LNCAP (cell line): ENCODE results near the gene TPRG1L.

Experiments used
- TF ChIP-seq, protein P1 (sequence below): fragments of 450-650 bp; IDR thresholded peaks from 2 replicates; pipeline ENCODE4 v1.5.1; 2017; ENCODE audit warnings: mild to moderate bottlenecking

Gene TPRG1L

DNA sequence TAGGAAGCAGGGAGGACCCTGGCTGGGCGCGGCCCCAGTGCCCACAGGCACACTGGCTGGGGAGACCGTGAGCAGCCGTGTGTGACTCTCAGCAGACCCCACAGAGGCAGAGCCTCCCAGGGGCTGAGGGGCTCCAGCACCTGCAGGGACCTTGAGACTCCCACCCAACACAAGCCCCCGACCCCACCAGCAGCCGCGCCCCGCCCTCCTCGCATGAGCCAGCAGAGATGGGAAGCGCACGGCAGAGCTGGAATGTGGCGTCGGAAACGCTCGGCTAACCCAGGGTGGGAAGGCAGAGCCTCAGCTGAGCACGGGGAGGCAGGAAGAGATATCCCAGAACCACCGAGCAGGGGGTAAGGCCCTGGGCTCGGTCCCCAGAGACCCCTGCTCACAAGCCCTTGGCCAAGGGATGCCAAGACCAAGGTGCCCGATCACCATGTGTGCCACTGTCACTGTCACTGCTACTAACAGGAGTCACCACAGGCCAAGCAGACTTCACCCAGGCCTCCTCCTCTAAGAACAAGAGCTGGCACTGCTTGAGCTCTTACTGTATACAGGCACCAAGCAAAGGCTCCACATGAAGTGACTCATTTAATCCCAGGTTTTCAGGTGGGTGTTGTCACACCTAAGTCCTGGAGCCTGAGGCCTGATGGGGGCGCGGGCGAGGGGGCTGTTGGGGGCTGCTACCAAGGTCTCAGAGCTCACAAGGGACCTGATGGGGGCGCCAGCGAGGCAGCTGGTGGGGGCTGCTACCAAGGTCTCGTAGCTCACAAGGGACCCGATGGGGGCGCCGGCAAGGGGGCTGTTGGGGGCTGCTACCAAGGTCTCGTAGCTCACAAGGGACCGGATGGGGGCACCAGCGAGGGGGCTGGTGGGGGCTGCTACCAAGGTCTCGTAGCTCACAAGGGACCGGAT, 33.6 kb upstream of the TPRG1L start:
- TF ChIP-seq, protein P1, sequence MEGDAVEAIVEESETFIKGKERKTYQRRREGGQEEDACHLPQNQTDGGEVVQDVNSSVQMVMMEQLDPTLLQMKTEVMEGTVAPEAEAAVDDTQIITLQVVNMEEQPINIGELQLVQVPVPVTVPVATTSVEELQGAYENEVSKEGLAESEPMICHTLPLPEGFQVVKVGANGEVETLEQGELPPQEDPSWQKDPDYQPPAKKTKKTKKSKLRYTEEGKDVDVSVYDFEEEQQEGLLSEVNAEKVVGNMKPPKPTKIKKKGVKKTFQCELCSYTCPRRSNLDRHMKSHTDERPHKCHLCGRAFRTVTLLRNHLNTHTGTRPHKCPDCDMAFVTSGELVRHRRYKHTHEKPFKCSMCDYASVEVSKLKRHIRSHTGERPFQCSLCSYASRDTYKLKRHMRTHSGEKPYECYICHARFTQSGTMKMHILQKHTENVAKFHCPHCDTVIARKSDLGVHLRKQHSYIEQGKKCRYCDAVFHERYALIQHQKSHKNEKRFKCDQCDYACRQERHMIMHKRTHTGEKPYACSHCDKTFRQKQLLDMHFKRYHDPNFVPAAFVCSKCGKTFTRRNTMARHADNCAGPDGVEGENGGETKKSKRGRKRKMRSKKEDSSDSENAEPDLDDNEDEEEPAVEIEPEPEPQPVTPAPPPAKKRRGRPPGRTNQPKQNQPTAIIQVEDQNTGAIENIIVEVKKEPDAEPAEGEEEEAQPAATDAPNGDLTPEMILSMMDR, result no peak

DNA sequence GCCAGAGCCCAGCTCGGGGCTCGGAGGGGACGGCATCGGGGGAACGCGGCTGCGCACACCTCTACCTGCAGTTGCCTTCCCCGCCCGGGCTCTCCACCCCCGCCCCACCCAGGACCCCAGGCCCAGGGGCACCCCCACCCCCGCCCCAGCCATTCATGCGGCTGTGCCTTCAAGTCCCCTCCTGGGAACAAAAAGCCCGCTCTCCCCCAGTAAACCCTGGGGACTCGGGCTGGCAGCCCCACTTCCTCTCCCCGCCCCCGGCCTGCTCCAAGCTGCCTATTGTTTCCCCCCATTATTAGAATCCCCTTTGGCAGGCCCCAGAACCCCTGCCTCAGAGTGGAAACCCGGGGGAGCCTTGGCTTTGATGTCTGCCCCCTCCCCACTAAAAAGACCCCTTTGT, 31.5 kb upstream of the TPRG1L start:
- TF ChIP-seq, protein P1, result no peak

DNA sequence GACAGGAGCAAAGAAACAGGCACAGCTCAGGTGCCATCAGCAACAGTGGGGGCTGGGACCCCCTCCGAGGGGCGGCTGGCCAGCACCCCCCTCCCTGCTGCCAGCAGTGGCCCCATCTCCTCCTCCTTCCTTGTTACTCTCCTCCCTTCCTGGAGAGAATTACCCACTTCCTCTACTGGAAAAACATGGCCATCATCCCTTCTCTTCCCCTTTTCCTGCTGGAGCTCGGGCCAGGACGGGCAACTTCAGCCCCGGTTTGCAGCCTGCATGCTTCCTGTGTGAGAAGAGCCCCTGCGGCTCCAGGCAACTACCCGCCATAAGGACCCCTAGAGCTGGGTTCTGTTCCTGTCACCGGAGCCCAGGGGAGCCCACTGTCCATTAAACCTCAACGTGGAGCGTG, 31.1 kb upstream of the TPRG1L start:
- TF ChIP-seq, protein P1, result no peak

DNA sequence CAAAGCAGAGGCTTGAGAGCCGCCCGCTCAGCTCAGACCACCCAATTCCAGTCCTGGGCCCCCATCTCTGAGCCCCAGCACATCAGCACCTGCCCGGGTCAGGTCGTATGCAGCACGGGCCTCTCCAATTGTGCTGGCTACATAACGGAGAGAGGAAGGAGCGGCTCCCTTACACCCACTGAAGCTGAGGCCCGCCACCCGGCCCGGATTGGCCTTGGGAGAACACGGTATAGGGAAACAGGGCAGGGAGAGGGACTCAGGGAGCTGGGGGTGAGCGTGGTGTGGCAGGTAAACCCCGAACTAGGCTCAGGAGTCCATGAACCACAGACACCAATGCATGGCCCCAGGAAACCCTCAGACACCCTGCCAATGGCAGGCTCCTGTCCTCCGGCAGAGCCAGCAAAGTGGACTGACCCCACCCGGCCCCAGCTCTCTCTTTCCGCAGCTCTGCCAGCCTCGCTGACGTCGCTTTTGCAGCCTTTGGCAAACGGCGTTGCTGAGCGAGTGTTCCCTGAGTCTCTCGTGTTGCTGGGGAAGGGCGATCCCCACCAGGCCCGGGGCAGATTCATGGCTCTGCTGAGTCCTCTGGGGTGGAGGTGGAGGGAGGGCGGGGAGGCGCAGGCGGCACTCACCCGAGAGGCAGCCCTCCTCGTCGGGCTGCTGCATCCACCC, 30.0 kb upstream of the TPRG1L start:
- TF ChIP-seq, protein P1, result no peak

DNA sequence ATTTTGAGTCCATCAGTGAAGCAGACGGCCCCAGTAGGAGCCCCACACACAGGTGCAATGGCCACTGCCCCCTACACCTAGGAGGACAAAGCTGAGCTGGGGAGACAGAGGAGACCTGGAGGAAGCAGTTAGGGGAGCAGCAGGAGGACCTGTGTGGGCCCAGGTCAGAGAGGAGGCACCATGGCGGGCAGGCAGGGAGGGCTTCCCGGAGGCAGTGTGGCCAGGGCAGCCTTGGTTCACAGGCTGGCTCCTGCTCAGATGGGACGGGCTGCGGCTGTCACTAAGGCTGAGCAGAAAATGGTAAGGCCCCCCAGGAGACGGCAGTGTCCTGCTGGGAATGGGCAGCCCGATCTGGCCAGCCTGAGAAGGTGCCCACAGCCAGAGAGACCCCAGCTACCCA, 28.9 kb upstream of the TPRG1L start:
- TF ChIP-seq, protein P1, result no peak

DNA sequence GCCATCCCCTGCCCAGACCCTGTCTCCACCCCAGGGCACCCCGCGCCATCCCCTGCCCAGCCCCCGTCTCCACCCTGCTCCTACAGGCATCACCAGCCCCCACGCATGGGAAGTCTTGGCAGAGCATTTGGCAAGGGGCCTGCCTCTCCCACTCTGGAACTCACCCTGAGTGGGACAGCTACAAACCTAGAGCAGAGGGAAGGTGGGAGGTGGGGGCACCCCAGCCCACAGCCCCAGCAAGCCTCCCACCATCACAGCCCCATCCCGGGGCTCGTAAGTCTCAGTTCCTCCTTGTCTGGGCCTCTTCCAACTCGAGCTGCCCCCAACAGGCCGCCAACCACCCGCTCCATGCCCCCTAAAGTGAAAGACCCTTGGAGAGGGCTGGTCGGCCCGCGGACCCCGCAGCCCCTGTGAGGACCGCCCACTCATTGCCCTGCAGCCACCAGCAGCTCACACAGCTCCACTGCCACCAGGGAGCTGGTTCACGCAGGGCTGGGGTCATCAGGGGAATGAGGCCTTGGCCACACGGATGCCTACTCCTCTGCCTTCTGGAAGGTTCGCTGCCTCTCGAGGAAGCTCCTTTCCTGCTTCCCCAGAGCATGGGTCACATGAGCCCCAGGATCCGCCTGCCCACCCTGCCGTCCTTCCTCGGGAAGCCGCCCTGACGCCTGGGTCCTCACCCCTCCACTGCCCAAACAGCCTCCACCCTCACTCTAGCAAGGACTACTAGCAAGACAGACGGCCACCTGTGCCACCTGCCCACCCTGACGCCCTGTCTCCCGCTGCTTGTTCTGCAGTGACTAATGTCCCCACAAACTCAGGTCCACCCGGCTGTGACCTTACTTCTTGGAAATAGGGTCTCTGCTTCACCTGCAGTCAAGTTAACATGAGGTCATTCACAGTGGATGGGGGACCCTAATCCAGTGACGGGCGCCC, 27.9 kb upstream of the TPRG1L start:
- TF ChIP-seq, protein P1, result no peak

DNA sequence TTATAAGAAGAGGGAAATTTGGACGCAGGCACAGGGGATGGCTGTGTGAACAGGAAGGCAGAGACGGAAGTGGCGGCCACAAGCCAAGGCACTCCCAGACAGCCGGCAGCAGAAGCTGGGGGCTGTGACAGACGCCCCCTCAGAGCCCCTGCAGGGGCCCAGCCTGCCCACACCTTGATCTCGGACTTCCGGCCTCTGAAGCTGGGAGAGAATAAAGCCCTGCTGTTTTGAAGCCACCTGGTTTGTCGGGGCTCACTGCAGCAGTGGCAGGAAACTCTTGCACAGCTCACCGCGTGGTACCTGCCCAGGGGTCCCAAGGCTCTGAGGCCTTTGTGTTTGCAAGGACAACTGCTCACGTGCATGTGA, 27.2 kb upstream of the TPRG1L start:
- TF ChIP-seq, protein P1, result no peak
